BLaER1 treated with 17β-estradiol and CSF1 and Interleukin-3, amounts not matched to agents 10 nM and 100 nM (cell line): ENCODE data around the gene CTIF.

Experiments used
- H3K27ac ChIP-seq, 11 experiments: shearing (Covaris generic); formaldehyde crosslinking; 2 replicates each; pipeline ENCODE4 v1.8.1; 2022
- H3K27me3 ChIP-seq, 11 experiments: shearing (Covaris generic); formaldehyde crosslinking; 2 replicates each; pipeline ENCODE4 v1.8.1; 2022
- H3K36me3 ChIP-seq, 11 experiments: shearing (Covaris generic); formaldehyde crosslinking; 2 replicates each; pipeline ENCODE4 v1.8.1; 2022
- H3K4me1 ChIP-seq, 10 experiments: shearing (Covaris generic); formaldehyde crosslinking; 2 replicates each; pipeline ENCODE4 v1.8.1; 2022
- H3K4me2 ChIP-seq, 11 experiments: shearing (Covaris generic); formaldehyde crosslinking; 2 replicates each; pipeline ENCODE4 v1.8.1; 2022
- H3K4me3 ChIP-seq, 10 experiments: shearing (Covaris generic); formaldehyde crosslinking; 2 replicates each; pipeline ENCODE4 v1.8.1; 2022
- H3K9ac ChIP-seq, 11 experiments: shearing (Covaris generic); formaldehyde crosslinking; 2 replicates each; pipeline ENCODE4 v1.8.1; 2022
- H3K9me3 ChIP-seq, 11 experiments: shearing (Covaris generic); formaldehyde crosslinking; replicated peaks in 1 of 11; 2 replicates each; pipeline ENCODE4 v1.8.1; 2022
- H4K20me1 ChIP-seq, 11 experiments: shearing (Covaris generic); formaldehyde crosslinking; 2 replicates each; pipeline ENCODE4 v1.8.1; 2022
- Cebpa-rat ChIP-seq, 11 experiments: shearing (Covaris generic); IDR thresholded peaks; 2 replicates each; pipeline ENCODE4 v1.8.1; 2022

Gene CTIF

DNA sequence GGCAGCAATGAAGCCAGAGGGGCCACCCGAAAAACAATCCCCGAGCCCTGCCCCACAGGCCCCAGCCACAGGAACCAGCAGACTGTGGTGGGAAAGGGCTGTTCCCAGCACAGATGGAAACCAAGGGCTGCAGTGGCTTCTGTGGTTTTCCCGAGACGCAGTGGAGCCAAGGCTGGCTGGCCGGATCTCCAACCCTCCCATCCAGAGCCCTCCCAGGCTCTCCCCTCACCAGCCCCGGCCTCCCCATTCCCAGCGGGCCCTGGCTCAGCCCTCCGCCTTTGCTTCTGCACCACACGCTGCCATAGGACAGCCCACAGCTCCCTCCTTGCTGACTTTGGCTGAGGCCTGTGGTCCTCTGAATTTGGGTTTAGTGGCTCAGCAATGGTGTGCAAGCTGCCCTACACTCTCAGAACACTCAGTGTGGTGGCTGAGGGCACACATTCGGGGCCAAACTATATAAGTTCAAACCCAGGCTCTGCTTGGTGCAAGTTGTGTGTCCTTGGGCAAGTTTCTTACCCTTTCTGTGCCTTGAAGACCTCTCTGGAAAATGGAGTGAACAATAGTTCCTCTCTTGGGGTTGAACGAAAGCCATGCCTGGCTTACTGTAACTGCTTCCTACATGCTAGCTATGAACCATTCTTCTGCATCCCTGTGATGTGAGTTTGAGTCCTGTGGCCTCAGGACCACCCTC, 211.8 kb downstream of the CTIF start:
- 0 out of 22 replicates have a peak overlapping the region, but pooled peaks of 1 of the 11 experiments have one; percentile 11 for H3K9ac ChIP-seq
- peak overlapping the region; percentile 44 to 82 (median 67) for H3K4me2 ChIP-seq
- TF ChIP-seq Cebpa-rat (IDR thresholded peaks at IDR 0.05) = no peak
- no peak overlapping the region for H3K27ac ChIP-seq
- H3K36me3 ChIP-seq = 0 out of 22 replicates have a peak, but pooled peaks cover 0 to 3% (median 0%) of the 10 kb centered on the region in 11 experiments
- H3K4me1 ChIP-seq = peaks cover 15 to 39% (median 25%) of the 10 kb centered on the region in 10 experiments
- no peaks in the 10 kb centered on the region for H3K27me3 ChIP-seq
- H3K9me3 ChIP-seq = no peaks in the 10 kb centered on the region
- H3K4me3 ChIP-seq = no peak overlapping the region
- H4K20me1 ChIP-seq = peaks cover 0 to 45% (median 9%) of the 10 kb centered on the region in 11 experiments; a peak in 9 of 22 replicates

DNA sequence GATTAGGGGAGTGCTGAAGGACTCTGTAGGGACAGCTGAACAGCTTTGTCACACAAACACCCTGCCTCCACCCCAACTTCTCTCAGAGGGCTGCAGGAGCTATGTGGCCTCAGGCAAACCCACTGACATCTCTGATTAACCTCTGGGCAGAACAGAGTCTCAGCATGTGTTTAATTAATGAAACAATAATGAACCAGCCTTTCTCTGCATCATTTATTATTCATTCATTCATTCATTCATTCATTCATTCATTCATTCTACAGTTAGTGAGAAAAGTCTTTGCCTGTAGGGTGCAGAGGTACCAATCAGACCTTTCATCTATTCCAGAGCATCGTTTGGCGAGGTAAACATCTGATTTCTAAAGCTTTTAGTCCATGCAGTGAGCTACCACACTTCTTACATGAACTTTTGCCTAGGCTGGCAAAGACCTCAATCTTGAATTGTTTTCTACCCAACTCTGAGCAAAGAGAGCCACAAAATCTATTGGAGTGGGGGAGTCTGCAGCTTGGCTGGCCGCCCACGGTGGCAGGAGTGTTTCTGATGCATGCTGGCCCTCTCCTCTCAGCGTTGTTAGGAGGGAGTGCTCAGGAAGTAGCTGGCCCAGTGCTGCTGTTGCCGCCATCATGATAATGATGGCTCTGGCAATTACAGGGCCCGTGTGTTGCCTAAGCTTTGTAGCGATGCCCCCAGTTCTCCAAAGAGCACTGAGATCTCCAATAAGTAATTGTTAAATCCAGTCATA, 213.1 kb downstream of the CTIF start:
- H3K36me3 ChIP-seq = no peaks in the 10 kb centered on the region
- peaks cover 0 to 45% (median 9%) of the 10 kb centered on the region in 11 experiments; a peak in 9 of 22 replicates for H4K20me1 ChIP-seq
- H3K9me3 ChIP-seq = no peaks in the 10 kb centered on the region
- H3K27me3 ChIP-seq = no peaks in the 10 kb centered on the region
- peaks cover 15 to 39% (median 25%) of the 10 kb centered on the region in 10 experiments for H3K4me1 ChIP-seq
- TF ChIP-seq Cebpa-rat (IDR thresholded peaks at IDR 0.05) = no peak
- no peak overlapping the region for H3K27ac ChIP-seq
- H3K9ac ChIP-seq = no peak overlapping the region
- no peak overlapping the region for H3K4me2 ChIP-seq
- H3K4me3 ChIP-seq = no peak overlapping the region

DNA sequence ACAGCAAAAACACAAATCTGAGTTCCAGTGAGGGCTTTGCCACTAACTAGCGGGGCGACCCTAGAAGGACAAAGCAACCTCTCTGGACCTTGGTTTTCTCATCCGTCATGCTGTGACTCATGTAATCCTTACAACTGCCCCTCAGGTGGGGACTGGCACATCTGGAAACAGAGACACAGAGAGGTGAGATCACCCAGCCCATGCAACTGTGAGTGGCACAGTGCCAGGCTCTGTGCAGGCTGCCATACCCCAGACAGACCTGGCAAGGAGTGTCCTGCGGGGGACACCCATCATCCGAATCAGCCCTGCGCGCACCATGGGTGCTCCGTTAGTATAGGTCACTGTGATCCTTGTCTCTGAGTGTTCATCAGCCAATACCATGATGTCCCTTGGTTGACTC, 213.6 kb downstream of the CTIF start:
- peaks cover 15 to 39% (median 25%) of the 10 kb centered on the region in 10 experiments for H3K4me1 ChIP-seq
- no peaks in the 10 kb centered on the region for H3K27me3 ChIP-seq
- no peak for TF ChIP-seq Cebpa-rat (IDR thresholded peaks at IDR 0.05)
- no peak overlapping the region for H3K9ac ChIP-seq
- H3K4me2 ChIP-seq = no peak overlapping the region
- no peak overlapping the region for H3K4me3 ChIP-seq
- no peak overlapping the region for H3K27ac ChIP-seq
- H3K36me3 ChIP-seq = peaks cover 0 to 2% (median 0%) of the 10 kb centered on the region in 11 experiments; a peak in 1 of 22 replicates
- H4K20me1 ChIP-seq = peaks cover 0 to 45% (median 9%) of the 10 kb centered on the region in 11 experiments; a peak in 9 of 22 replicates
- no peaks in the 10 kb centered on the region for H3K9me3 ChIP-seq

DNA sequence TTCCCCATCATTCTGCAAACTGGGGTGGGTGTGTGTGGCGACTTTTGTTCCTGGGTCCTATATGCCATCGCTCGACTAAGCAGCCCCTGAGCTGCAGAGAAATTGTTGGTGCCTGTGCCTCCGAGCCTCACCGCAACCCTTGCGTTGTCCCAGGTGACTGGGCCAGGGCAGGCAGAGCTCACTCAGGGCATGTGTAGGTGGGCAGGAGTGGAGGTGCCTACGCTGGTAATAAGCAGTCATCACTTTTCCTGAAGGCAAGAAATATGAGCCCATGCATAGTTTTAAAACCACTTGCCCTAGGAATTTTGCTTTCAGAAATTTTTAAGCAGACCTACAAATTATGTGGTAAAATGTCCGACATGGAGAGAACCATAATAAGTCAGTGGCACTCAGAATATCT, 214.1 kb downstream of the CTIF start:
- Histone ChIP-seq H4K20me1 (peaks cover 0 to 45% (median 9%) of the 10 kb centered on the region in 11 experiments; a peak in 9 of 22 replicates), H3K9me3 (no peaks in the 10 kb centered on the region), H3K4me1 (peaks cover 15 to 39% (median 25%) of the 10 kb centered on the region in 10 experiments), H3K27ac (no peak overlapping the region), H3K27me3 (no peaks in the 10 kb centered on the region), H3K9ac (no peak overlapping the region), H3K4me2 (no peak overlapping the region), H3K36me3 (peaks cover 0 to 6% (median 3%) of the 10 kb centered on the region in 11 experiments; a peak in 11 of 22 replicates), H3K4me3 (no peak overlapping the region)
- TF ChIP-seq Cebpa-rat (IDR thresholded peaks at IDR 0.05) = no peak

DNA sequence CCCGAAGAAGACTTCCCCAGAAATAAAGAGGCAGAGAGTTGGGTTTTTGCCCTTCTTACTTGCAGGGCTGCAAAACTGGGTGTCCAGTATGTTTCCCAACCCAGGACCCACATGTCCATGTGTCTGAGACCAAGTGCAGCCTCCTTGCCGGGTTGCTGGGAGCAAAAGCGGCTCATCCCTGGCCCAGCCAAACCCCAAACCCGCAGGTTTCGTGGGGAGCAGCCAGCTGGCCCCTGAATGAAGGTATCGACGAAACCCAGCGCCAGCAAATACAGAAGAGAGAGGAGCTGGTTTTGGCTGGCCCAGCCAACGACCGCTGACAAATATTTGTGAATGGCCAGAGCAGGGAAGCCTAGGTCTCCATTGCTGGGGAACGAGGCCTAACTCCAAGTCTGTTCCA, 214.9 kb downstream of the CTIF start:
- H3K36me3 ChIP-seq = peaks cover 0 to 13% (median 11%) of the 10 kb centered on the region in 11 experiments; a peak in 15 of 22 replicates
- peaks cover 15 to 39% (median 25%) of the 10 kb centered on the region in 10 experiments for H3K4me1 ChIP-seq
- H3K4me2 ChIP-seq = no peak overlapping the region
- no peak overlapping the region for H3K9ac ChIP-seq
- H4K20me1 ChIP-seq = peaks cover 0 to 45% (median 9%) of the 10 kb centered on the region in 11 experiments; a peak in 9 of 22 replicates
- H3K27ac ChIP-seq = no peak overlapping the region
- no peaks in the 10 kb centered on the region for H3K27me3 ChIP-seq
- H3K4me3 ChIP-seq = no peak overlapping the region
- no peak for TF ChIP-seq Cebpa-rat (IDR thresholded peaks at IDR 0.05)
- no peaks in the 10 kb centered on the region for H3K9me3 ChIP-seq

DNA sequence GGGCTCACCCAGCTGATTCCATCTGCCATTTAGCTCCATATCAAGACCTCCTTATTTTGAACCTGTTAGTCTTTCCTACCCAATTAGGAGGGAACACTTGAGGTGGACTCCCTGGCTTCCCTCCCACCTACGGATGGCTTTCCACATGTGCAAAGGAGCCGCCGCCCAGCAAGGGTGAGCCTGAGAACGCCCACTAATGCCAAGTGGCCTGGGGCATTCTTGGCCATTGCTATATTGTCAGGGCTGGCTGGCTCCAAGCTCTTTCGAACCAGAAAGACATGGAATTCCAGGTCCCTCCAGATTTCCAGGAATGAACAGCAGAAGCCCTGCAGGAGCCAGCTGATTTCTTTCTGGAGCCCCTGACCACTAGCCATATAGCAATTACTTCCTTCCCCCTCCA, 215.7 kb downstream of the CTIF start:
- Histone ChIP-seq H3K27me3 (no peaks in the 10 kb centered on the region), H3K4me1 (peaks cover 13 to 38% (median 23%) of the 10 kb centered on the region in 10 experiments), H3K9ac (no peak overlapping the region), H3K4me3 (no peak overlapping the region), H4K20me1 (peaks cover 0 to 44% (median 9%) of the 10 kb centered on the region in 11 experiments; a peak in 9 of 22 replicates), H3K36me3 (peaks cover 0 to 21% (median 16%) of the 10 kb centered on the region in 11 experiments; a peak in 15 of 22 replicates), H3K27ac (no peak overlapping the region), H3K4me2 (peak overlapping the region in 6 of 11 experiments; percentile 19 to 58 (median 40); a peak in 10 of 22 replicates), H3K9me3 (no peaks in the 10 kb centered on the region)
- TF ChIP-seq Cebpa-rat (IDR thresholded peaks at IDR 0.05) = no peak

DNA sequence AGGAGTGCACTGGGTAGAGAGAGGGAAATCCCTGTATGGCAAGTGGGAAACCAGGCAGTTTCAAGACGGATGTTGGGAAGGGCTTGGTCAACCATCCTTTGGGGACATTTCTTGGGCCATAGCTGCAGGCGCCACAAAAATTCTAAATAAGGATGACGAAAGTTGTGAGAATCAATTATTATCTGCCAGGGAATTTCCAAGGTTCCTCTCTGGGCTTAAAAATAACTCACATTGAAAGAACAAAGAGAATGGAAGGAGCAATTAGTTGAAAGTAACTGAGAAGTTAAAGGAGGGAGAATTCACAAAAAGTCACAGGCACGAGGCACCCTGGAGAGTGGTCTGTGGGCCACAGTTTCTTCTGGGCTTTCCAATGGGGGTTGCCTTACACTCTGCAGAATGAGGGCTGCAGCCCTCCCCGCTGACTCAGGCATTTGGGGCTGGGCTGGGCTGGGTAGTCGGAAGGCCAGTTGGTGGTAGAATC, 216.2 kb downstream of the CTIF start:
- Histone ChIP-seq H3K4me3 (no peak overlapping the region), H3K27me3 (no peaks in the 10 kb centered on the region), H3K4me1 (peaks cover 8 to 33% (median 18%) of the 10 kb centered on the region in 10 experiments), H4K20me1 (peaks cover 0 to 39% (median 9%) of the 10 kb centered on the region in 11 experiments; a peak in 9 of 22 replicates), H3K9ac (no peak overlapping the region), H3K36me3 (peaks cover 0 to 25% (median 16%) of the 10 kb centered on the region in 11 experiments; a peak in 15 of 22 replicates), H3K4me2 (peak overlapping the region in 6 of 11 experiments; percentile 19 to 58 (median 40); a peak in 10 of 22 replicates), H3K9me3 (no peaks in the 10 kb centered on the region), H3K27ac (no peak overlapping the region)
- no peak for TF ChIP-seq Cebpa-rat (IDR thresholded peaks at IDR 0.05)

DNA sequence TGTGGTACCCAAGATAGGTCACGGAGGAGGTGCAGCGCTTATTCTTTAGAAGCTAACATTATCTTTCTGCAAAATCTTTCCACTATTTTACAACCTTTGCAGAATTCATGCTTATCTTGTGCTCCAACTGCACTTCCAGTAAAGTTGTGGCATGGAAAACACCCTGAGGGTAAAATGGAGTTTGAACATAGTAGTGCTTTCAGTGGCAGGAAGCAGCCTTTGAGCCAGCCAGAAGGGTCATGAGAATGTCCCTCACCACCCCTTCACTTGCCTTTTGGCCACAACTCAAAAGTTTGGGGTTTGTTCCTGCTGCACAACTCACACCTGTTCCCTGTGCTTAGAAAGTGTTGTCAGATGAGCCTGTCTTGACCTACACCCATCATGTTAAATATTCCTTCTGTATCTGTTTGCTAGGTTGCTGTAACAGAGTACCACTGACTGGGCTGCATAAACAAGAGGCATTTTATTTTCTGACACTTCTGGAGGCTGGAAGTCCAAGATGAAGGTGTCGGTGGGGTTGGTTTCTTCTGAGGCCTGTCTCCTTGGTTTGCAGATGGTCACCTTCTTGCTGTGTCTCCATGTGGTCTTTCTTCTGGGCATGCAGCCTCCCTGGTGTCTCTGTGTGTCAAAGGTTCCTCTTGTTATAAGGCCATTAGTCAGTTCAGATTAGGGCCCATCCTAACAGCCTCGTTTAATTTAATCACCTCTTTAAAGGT, 217.8 kb downstream of the CTIF start:
- H3K27me3 ChIP-seq = no peaks in the 10 kb centered on the region
- peaks cover 0 to 18% (median 6%) of the 10 kb centered on the region in 10 experiments; a peak in 9 of 20 replicates for H3K4me1 ChIP-seq
- H3K4me2 ChIP-seq = no peak overlapping the region
- H3K36me3 ChIP-seq = peaks cover 0 to 41% (median 24%) of the 10 kb centered on the region in 11 experiments; a peak in 19 of 22 replicates
- no peaks in the 10 kb centered on the region for H3K9me3 ChIP-seq
- TF ChIP-seq Cebpa-rat (IDR thresholded peaks at IDR 0.05) = no peak
- no peak overlapping the region for H3K4me3 ChIP-seq
- H4K20me1 ChIP-seq = peaks cover 0 to 23% (median 0%) of the 10 kb centered on the region in 11 experiments; a peak in 4 of 22 replicates
- H3K27ac ChIP-seq = no peak overlapping the region
- no peak overlapping the region for H3K9ac ChIP-seq
